ENCODE measurements around the gene BLVRA.
"Not testable (repeated sequence)": the region's sequence is repeated elsewhere in the genome, so short reads cannot be mapped to it uniquely, and the experiment has no call there.

DNA sequence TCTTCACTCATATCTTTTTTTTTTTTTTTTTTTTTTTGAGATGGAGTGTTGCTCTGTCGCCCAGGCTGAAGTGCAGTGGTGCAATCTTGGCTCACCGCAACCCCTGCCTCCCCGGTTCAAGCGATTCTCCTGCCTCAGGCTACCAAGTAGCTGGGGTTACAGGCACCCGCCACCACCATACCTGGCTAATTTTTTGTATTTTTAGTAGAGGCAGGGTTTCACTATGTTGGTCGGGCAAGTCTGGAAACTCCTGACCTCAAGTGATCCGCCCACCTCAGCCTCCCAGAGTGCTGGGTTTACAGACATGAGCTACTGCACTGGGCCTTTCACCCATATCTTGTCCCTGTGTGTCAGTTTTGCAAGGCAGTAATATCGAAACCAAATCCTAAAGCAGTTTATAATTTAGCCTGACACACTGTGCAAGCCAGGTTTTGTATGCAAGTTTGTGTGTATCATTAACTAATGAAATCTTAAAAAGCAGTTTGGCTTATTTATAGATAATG lies 26.2 kb downstream of the BLVRA start:
- TF ChIP-seq EZH2phosphoT487 (IDR thresholded peaks at IDR 0.05; ENCODE audit: borderline replicate concordance); ZFX (IDR thresholded peaks at IDR 0.05); CTCF (IDR thresholded peaks at IDR 0.05 in 2 of 3, conservative IDR thresholded peaks at IDR 0.05 in 1 of 3; ENCODE audit: borderline replicate concordance in 1 of 3, insufficient read depth in 1 of 3, low read depth in 2 of 3, low read length in 2 of 3); CBX3 (IDR thresholded peaks at IDR 0.05; ENCODE audit: low read depth); POLR2A (IDR thresholded peaks at IDR 0.05; ENCODE audit: borderline replicate concordance, extremely low read depth, insufficient read depth, insufficient read length); EGR1 (IDR thresholded peaks at IDR 0.05; ENCODE audit: low read depth); CEBPB (IDR thresholded peaks at IDR 0.05; ENCODE audit: low read depth); ZNF274 (IDR thresholded peaks at IDR 0.05; ENCODE audit: low read depth, low read length); POLR2AphosphoS5 (IDR thresholded peaks at IDR 0.05; ENCODE audit: low read depth, low read length): not testable (repeated sequence)
- TF ChIP-seq, protein P1, sequence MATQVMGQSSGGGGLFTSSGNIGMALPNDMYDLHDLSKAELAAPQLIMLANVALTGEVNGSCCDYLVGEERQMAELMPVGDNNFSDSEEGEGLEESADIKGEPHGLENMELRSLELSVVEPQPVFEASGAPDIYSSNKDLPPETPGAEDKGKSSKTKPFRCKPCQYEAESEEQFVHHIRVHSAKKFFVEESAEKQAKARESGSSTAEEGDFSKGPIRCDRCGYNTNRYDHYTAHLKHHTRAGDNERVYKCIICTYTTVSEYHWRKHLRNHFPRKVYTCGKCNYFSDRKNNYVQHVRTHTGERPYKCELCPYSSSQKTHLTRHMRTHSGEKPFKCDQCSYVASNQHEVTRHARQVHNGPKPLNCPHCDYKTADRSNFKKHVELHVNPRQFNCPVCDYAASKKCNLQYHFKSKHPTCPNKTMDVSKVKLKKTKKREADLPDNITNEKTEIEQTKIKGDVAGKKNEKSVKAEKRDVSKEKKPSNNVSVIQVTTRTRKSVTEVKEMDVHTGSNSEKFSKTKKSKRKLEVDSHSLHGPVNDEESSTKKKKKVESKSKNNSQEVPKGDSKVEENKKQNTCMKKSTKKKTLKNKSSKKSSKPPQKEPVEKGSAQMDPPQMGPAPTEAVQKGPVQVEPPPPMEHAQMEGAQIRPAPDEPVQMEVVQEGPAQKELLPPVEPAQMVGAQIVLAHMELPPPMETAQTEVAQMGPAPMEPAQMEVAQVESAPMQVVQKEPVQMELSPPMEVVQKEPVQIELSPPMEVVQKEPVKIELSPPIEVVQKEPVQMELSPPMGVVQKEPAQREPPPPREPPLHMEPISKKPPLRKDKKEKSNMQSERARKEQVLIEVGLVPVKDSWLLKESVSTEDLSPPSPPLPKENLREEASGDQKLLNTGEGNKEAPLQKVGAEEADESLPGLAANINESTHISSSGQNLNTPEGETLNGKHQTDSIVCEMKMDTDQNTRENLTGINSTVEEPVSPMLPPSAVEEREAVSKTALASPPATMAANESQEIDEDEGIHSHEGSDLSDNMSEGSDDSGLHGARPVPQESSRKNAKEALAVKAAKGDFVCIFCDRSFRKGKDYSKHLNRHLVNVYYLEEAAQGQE (IDR thresholded peaks at IDR 0.05; ENCODE audit: low read depth) = not testable (repeated sequence)

All from HCT116 (cell line).